GM18511 (cell line): ENCODE results near the gene MITF.

Source experiments
- ATAC-seq: cut with Tn5 transposase; IDR thresholded peaks from one replicate; pipeline ENCODE4 v1.9.1; 2021; ENCODE audit warnings: mild to moderate bottlenecking, moderate library complexity; ENCODE audit not compliant: unreplicated experiment

MITF gene

DNA sequence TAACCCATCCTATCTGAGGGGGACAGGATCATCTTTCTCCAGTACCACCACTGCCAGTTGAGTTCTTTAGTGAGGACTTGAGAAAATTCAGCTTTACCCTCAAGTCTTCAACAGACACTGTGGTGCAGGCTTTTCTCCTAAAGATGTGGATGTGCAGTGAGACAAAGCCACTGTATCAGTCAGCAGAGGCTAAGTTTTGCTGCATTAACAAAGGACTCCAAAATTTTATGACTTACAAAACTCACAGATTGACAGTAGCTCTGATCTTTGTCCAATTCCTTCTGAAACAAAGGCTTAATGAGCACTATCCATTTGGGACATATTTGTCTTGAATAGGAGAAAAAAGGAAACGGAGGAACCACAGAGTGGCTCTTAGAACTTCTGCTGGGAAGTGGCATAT, 87.9 kb downstream of the MITF start:
- ATAC-seq: no peak

DNA sequence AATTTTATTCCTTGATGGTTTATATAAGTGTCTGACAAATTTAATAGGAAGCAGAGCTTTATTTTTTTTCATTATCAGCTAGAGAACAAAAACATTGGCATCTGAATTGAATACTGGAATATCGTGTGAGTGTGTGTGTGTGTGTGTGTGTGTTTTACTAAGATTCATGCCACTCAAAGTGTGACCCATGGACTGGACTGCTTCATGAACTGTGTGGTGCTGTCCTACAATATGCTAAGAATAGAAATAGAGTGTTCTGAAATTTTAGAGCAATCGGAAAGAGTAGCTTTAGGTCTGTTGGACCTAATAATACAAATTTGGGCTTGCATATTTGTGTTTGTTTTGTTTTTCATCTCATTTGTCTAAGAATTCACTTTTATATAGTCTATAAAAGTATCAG, 89.6 kb downstream of the MITF start:
- no peak for ATAC-seq

DNA sequence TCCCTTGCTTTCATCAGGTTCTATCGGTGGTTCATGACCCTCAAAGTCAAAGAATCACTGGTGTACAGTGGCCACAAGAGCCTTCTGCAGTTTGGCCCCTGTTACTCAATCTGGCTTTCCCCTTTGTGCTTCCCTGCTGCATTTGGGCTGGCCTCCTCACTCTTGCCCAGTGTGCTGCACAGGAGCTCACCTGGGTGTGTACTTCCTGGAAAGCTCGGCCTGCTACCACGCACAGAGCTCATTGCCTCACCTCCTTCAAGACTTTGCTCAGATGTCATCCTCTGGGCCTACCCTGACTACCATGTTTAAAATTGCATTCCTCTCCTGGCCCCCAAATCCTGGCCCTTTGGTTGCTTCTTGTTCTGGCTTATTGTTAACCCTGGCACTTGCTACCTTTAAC, 90.9 kb downstream of the MITF start:
- ATAC-seq: no peak

DNA sequence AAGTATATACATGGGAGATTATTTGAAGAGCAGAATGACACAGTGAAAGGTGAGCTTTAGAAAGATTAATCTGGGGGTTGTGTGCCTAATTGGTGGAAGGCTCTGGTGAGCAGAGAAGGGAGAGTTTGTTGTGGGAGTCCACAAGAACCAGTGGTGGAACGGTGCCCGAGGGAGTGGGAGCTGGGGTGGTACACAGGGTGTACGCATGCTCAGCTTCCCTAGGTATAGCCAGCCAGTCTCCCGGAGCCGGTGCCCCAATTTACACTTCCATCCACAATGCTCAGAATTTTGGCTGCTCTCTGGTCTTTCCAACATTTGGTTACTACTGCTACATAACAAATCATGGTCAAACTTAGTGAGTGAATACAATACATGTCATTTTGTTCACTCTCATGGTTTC, 92.5 kb downstream of the MITF start:
- ATAC-seq: no peak

DNA sequence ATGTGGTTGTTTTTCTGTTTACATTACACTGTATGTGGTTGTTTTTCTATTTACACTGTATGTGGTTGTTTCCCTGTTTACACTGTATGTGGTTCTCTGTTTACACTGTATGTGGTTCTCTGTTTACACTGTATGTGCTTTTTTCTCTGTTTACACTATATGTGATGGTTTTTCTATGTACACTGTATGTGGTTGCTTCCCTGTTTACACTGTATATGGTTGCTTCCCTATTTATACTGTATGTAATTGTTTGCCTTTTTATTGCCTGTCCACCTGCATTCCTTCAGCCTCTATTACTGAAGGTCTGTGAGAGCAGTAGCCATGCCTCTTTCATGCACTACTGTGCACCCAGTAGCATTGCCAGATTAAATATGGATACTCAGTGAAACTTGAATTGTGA, 94.3 kb downstream of the MITF start:
- ATAC-seq: no peak

DNA sequence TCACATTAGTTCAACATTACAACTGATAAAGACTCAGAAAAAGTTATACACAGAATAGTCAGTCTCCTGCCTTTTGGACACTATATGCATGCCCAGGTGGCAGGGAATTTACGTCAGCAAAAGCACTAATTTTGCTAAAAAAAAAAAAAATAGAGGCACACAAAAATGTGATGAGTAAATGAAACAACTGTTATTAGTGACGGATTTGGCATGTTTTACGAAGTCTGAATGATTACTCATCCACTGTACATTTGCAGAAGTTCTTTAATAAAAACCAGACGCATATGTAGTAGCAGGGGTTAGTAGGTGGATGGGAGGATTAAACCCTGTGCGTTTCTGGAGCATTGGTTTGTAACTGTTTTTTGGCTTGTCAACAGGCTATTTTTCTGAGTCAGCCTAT, 99.0 kb downstream of the MITF start:
- no peak for ATAC-seq

DNA sequence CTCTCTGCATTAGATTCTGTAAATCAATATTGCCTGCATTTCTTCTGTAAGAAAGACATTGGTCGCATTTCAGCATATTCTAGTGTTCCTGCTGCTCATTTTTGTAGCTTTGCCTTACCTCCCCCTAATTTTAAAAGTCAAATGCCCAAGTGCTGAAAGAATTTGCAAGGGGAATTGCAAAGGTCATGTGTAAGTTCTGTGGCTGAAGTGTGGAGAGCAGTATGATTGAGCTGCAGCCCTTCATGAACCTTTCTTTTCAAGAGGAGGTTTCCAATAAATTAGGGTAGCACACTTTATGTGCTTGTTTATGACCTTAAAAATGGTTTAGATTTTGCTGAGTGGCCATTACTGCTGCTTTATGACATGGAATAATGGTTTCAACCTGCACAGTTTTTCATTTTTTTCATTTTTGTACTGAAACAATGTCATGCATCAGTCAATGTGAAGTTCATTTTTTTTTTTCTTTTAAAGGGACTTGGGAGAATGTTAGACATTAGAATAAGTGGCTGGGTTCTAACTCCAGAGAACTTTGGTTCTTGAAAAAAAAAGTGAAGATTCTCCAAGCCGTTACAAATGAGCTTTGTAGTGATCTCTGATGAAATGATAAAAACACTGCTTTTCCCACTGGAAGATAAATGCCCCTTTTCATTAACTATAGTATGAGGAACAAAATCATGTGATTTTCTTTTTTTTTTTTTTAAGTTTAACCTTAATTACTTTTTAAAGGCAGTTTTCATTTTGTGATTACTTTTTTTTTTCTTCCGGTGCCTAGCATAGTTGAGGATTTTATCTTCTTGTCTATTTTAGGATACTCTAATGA, 99.6 kb downstream of the MITF start:
- no peak for ATAC-seq

DNA sequence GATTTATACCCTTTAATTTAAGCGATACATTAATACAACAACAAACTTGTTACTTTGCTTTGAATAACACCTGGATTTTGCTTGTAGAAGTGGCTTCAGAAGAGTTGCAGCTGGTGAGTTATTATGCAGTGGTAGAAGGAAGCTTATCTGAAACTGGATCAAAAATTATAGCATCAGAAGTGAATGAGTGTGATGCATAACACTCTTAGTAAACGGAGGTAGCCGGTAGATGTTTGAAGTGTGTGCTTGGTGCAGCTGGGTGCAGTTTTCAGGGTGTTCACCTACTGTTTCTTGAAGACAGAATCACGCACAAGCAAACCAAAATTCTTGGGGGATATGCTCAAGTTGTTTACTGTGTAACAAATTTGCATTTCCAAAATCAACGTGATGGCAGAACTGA, 103.1 kb downstream of the MITF start:
- no peak for ATAC-seq

DNA sequence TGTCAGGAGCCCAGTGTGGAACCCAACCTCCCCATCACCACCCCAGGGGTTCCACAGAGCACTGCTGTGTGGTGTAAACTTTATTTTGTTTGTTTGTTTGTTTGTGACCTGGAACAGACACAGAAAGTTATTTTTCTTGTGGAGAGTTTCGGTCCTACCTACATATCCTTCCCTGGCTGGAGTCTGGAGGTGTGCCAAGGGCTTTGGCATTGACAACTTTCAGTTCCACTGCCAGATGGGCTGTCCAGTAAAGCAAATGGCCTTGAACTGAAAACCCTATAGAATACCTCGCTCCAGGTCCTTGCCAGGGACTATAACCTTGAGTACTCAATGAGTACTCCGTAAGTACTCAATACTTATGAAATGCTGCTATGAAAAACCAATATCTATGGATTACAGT, 103.5 kb downstream of the MITF start:
- ATAC-seq: no peak

DNA sequence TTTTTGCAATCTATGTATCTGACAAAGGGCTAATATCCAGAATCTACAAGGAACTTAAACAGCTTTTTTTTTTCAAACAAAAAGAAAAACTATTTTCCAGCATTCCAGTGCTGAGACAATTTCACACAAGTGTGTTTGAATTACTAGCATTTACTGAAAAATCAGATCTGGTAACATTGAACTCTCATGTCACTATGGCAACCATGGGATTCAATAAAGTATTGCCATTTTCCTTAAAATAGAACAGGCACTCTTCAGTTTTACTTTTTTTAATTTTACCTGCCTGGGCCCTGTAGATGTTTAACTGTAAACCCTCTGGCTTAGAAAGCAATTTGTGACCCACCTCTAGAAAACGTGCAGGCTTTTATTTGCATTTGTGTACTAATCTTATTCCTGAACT, 105.4 kb downstream of the MITF start:
- no peak for ATAC-seq

DNA sequence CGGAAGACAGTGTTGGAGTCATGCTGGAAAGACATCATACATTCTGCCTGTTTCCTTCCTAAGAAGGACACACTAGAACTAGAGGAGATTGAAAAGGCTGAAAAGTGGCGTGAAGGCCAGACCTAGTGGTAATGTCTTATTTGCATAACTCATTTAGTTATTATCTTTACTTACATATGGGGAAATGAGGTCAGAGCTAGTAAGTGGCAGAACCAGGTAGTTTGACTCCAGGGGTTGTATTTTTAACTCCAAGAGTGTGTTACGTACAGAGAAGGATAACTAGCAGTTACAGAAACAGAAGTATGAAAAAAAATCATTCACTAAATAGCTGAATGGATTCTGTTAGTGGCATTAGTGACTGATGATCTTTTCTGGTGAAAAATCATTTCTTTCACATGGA, 108.0 kb downstream of the MITF start:
- ATAC-seq: no peak

DNA sequence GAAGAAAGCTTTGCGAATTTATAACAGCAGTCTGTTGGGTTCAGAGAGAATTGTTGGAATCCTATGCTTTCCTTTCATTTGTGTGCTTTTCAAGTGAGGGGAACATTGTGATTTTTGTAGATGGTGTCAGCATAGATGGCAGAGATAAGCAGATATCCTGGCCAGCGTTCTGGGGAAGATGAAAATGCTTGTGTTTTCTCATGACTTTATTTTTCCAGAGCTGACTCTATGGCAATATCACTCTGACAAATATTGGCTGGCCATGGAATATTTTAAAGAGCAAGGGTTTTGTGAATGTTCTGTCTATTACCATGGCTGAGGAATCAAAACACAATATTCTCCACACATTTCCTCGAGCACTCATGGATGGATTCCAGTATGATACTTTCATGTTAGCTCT, 108.8 kb downstream of the MITF start:
- no peak for ATAC-seq

DNA sequence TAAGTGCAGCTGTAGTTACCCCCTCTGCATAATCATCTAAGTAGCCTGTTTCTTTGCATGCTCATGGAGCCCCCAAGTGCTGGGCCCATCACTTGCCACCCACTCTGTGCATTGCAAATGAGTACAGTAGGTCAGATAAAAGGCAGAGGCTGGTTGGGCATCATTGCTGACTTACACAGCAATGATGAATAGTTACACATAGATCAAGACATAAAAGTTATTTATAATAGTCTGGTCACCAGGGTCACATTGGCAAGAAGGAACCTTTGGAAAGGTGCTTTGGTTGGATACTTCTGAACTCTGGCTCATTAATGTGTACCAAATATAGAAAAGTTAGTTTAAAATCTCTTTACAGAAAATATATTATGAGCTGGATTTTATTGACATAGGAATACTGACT, 111.6 kb downstream of the MITF start:
- ATAC-seq: no peak

DNA sequence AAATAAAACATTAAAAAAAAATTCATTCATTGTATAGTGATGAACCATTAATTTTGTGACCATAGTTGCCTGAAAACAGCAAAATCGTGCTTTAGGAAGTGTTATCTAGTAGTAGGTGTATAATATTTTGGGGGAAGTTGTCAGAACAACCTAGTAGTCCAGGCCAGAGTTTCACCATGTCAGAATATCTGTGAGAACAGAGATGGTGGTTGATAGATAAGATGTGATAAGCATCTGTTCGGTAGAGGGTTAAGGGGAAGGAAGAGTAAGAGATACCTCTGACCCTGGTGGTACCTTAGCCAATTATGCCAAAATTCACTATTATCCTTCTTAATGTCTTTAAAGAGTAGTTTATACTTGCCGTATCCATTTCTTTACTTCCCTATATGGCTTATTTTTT, 113.8 kb downstream of the MITF start:
- ATAC-seq: no peak

DNA sequence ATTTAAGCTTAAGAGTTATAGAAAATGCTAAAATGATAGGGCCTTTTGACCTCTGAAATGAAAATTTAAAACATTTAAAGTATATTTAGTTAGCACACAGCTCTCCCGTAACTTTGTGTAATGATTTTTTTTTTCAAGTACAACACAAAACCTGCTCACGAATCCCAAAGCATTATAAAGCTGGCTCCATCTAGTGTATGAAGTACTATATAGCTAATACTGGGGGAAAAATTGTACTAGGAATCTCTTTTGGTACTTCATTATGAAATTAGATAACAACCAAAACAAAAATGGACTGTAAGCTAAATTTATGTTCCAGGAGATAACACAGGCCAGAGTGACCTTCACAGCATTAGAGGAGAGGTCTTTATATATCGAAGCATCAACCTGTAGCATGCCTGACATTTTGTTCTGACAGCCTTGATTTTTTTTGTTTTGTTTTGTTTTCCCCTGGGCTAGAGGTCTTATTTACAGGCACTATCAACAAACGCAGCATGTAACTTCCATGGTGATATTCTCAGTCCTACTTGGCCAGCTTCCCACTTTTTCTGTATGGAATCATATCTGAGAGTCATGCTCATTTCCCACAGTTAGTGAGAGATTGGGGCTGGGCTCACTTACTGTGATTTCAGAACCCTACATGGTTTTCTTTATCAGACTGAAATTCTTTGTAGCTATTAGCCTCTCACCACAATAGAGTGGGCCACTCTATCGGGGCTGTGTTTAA, 116.3 kb downstream of the MITF start:
- ATAC-seq: no peak

DNA sequence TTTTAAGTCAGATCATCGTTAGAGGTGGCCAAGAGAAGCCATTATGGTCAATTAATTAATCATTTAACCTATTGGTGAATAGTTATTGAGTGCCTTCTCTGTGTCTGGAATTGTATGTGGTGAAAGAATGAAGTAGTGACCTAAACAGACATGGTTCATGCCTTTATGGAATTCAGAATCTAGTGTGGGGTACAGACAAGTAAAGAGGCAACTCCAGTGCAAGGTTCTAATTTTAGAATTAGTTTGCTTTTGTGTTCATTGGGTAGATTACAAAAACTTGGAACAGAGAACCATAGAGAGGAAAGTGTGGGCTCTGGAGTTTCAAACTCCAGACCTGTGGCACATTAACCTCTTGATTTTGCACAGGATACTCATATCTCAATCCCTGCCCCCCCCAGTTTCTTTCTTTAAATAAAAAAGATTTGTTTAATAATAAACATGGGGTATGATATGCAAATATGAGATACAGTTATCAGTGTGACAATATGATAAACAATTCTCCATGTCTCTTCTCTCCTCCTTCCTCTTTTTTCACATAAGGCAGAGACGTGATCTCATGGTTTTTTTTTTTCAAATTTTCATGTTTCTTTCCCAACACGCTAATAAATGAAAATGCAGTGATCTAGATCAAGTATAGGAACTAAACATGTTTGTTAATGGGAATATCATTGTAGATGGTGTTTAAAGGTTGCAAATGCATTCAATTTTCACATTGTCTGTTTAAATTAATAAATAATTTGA, 117.9 kb downstream of the MITF start:
- ATAC-seq: no peak

DNA sequence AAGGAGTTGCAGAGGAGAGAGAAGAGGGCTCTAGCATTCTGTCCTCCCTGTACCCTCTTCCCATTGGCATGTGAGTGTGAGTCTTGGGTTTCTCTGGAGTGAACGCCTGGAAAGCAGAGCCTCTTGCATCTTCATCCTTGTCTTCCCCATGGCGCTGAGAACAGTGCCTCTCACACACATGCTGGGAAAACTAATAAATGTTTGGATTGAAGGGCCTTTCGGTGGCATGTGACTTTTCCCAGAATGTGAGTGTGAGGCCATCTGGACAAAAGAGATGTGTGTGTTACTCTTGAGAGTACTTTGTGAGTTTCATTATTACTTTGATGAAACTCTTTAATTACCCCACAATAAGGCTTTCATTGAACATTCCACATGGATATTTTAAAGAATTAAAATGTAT, 122.3 kb downstream of the MITF start:
- ATAC-seq: no peak

DNA sequence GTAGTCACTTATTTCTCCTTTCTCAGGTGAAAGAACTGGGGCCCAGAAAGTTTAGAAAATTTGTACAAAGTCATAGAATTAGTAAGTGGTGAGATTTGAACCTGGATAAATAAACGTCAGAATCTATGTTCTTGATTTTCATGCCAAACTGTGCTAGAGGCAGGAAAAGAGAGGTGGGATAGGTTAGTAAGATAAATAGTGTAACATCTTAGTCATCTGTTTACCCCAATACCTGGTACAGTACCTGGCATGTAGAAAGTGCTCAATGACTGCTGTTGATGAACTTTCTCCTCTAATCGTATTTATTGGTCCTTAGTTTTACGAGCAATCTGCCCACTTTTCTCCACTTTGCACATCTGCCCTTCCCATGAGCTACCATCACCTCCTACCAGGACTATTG, 124.9 kb downstream of the MITF start:
- ATAC-seq: no peak

DNA sequence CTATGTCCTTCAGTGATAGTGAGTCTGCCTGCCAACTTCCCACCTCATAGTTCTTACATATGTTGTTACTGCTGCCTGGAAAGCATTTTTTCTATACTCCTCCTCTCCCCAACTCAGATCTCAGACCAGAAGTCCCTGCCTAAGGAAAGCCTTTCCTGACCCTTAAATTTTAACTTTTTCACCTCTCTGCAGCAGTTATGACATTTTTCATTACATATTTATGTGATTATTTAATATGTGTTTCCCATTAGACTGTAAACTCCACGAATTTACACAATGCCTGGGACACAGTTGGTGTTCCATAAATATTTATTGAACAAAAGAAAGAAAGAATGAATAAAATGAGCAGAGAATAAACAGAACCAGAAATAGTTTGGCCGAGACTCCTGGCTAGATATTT, 125.5 kb downstream of the MITF start:
- no peak for ATAC-seq

DNA sequence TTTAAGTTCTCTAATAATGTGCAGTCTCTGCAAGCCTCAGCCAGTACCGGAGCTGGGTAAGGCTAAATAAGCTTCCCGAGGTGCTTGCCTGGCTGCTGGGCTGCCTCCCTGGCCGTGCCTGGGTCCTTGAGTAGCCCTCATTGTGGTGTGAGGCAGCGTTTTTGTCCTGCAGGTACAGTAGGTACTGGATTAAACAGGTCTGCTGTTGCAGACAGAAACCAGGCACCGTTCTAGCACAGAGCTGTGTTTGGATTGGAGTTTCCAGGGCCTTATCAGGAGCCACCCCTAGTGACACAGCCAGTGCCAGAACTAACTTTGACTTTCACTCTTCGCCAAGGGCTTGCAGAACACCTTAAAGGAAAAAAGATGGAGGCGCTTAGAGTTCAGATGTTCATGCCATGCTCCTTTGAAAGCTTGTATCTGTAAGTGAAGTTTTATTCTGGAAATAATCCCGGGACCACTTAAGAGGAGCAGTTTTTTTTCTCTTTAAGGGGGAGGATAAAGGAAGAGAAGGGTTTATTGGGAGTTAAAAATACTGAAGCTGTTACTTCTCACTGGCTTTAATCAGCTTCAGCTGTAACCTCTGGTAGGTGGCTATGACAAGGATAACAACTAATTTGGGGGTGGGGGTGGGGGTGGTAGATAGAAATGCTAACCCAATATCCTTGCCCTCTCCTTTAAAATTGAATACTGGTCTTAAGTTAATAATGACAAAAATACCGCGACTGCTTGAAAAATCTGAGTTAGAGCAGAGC, 126.8 kb downstream of the MITF start:
- no peak for ATAC-seq
